ENCODE data around the gene ARL16.

- TF ChIP-seq CTCF (IDR thresholded peaks at IDR 0.05) (no peak), IRF2 (CRISPR knock-in tag; IDR thresholded peaks at IDR 0.05; ENCODE audit: borderline replicate concordance, low read depth) (no peak), ESRRA (CRISPR knock-in tag; IDR thresholded peaks at IDR 0.05; ENCODE audit: borderline replicate concordance) (no peak), ZNF138 (CRISPR knock-in tag; conservative IDR thresholded peaks at IDR 0.05) (no peak), TEAD1 (CRISPR knock-in tag; IDR thresholded peaks at IDR 0.05) (no peak), AFF4 (CRISPR knock-in tag; IDR thresholded peaks at IDR 0.05; ENCODE audit: borderline replicate concordance) (no peak), CBFB (CRISPR knock-in tag; IDR thresholded peaks at IDR 0.05; ENCODE audit: low read depth) (no peak)
- TF ChIP-seq, protein P1, sequence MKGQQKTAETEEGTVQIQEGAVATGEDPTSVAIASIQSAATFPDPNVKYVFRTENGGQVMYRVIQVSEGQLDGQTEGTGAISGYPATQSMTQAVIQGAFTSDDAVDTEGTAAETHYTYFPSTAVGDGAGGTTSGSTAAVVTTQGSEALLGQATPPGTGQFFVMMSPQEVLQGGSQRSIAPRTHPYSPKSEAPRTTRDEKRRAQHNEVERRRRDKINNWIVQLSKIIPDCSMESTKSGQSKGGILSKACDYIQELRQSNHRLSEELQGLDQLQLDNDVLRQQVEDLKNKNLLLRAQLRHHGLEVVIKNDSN (CRISPR knock-in tag; IDR thresholded peaks at IDR 0.05): no peak; the same call in 1 of the 2 replicates
- TF ChIP-seq, protein P2, sequence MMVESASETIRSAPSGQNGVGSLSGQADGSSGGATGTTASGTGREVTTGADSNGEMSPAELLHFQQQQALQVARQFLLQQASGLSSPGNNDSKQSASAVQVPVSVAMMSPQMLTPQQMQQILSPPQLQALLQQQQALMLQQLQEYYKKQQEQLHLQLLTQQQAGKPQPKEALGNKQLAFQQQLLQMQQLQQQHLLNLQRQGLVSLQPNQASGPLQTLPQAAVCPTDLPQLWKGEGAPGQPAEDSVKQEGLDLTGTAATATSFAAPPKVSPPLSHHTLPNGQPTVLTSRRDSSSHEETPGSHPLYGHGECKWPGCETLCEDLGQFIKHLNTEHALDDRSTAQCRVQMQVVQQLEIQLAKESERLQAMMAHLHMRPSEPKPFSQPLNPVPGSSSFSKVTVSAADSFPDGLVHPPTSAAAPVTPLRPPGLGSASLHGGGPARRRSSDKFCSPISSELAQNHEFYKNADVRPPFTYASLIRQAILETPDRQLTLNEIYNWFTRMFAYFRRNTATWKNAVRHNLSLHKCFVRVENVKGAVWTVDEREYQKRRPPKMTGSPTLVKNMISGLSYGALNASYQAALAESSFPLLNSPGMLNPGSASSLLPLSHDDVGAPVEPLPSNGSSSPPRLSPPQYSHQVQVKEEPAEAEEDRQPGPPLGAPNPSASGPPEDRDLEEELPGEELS (CRISPR knock-in tag; IDR thresholded peaks at IDR 0.05): no peak
- TF ChIP-seq, protein P3, sequence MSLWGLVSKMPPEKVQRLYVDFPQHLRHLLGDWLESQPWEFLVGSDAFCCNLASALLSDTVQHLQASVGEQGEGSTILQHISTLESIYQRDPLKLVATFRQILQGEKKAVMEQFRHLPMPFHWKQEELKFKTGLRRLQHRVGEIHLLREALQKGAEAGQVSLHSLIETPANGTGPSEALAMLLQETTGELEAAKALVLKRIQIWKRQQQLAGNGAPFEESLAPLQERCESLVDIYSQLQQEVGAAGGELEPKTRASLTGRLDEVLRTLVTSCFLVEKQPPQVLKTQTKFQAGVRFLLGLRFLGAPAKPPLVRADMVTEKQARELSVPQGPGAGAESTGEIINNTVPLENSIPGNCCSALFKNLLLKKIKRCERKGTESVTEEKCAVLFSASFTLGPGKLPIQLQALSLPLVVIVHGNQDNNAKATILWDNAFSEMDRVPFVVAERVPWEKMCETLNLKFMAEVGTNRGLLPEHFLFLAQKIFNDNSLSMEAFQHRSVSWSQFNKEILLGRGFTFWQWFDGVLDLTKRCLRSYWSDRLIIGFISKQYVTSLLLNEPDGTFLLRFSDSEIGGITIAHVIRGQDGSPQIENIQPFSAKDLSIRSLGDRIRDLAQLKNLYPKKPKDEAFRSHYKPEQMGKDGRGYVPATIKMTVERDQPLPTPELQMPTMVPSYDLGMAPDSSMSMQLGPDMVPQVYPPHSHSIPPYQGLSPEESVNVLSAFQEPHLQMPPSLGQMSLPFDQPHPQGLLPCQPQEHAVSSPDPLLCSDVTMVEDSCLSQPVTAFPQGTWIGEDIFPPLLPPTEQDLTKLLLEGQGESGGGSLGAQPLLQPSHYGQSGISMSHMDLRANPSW (CRISPR knock-in tag; conservative IDR thresholded peaks at IDR 0.05; ENCODE audit: low read depth): no peak
- TF ChIP-seq, protein P4, sequence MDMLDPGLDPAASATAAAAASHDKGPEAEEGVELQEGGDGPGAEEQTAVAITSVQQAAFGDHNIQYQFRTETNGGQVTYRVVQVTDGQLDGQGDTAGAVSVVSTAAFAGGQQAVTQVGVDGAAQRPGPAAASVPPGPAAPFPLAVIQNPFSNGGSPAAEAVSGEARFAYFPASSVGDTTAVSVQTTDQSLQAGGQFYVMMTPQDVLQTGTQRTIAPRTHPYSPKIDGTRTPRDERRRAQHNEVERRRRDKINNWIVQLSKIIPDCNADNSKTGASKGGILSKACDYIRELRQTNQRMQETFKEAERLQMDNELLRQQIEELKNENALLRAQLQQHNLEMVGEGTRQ (CRISPR knock-in tag; IDR thresholded peaks at IDR 0.05): no peak
Measured at GRCh38 chr17:81684442-81684911, 880 bp upstream of the ARL16 start.
